NCI-H1417 treated with DMSO at 0.1 percent for 48 hours (cell line): ENCODE results near the gene CDHR1.
"Not testable (repeated sequence)": the region's sequence is repeated elsewhere in the genome, so short reads cannot be mapped to it uniquely, and the experiment has no call there.

Experiments used
- DNase-seq: peaks from one replicate; lab custom pipeline; 2025; lab: John Stamatoyannopoulos, UW

Gene CDHR1

GRCh38 chr10:84175436-84175835 is 18.9 kb upstream of the CDHR1 start:
- no peak for DNase-seq

GRCh38 chr10:84176351-84176750 is 18.0 kb upstream of the CDHR1 start:
- no peak for DNase-seq

GRCh38 chr10:84176836-84177474 is 17.4 kb upstream of the CDHR1 start:
- no peak for DNase-seq

- DNase-seq = no peak
These were observed 16.7 kb upstream of the CDHR1 start for GRCh38 chr10:84177541-84178141.

- no peak for DNase-seq
These were observed 16.2 kb upstream of the CDHR1 start for GRCh38 chr10:84178160-84178609.

GRCh38 chr10:84179059-84179710 is 15.2 kb upstream of the CDHR1 start:
- DNase-seq = no peak

GRCh38 chr10:84180386-84180785 is 14.0 kb upstream of the CDHR1 start:
- DNase-seq = not testable (repeated sequence)

- no peak for DNase-seq
These were observed 12.7 kb upstream of the CDHR1 start for GRCh38 chr10:84181631-84182030.

- no peak for DNase-seq
These were observed 9.8 kb upstream of the CDHR1 start for GRCh38 chr10:84184517-84184916.

- no peak for DNase-seq
These were observed 8.7 kb upstream of the CDHR1 start for GRCh38 chr10:84185526-84186175.

- DNase-seq = no peak
These were observed 5.5 kb upstream of the CDHR1 start for GRCh38 chr10:84188815-84189214.

- no peak for DNase-seq
These were observed 3.7 kb upstream of the CDHR1 start for GRCh38 chr10:84190621-84191020.

GRCh38 chr10:84191106-84191505 is 3.2 kb upstream of the CDHR1 start:
- DNase-seq = no peak

GRCh38 chr10:84193327-84193726 is 1.0 kb upstream of the CDHR1 start:
- no peak for DNase-seq

GRCh38 chr10:84193846-84194423 is 402 bp upstream of the CDHR1 start:
- DNase-seq = no peak

GRCh38 chr10:84195044-84195830 is 900 bp downstream of the CDHR1 start:
- DNase-seq = no peak

GRCh38 chr10:84196083-84196482 is 1.7 kb downstream of the CDHR1 start:
- peak; percentile 37 for DNase-seq

GRCh38 chr10:84196941-84197340 is 2.6 kb downstream of the CDHR1 start:
- DNase-seq = no peak

GRCh38 chr10:84197643-84198042 is 3.3 kb downstream of the CDHR1 start:
- DNase-seq = no peak

- DNase-seq = no peak
These were observed 4.0 kb downstream of the CDHR1 start for GRCh38 chr10:84198206-84198915.
